Measurements from ENCODE around the gene RBM44. TPM values are rescaled to one million over a fixed set of nuclear protein-coding genes. Genes with fewer than 3 reads are reported as not detected.

The RBM44 gene
- polyA plus RNA-seq, 1 experiment: 0.05 TPM

- ChIA-PET CTCF (interaction anchor here (0.7 kb wide), 1 partner anchor 462 kb away, joined by 3 read pairs; no protein-coding TSS in a partner anchor), POLR2A (no interaction called here)
- DNase-seq (ENCODE audit: low read depth): no peak
- no peak for TF ChIP-seq CTCF (IDR thresholded peaks at IDR 0.05; ENCODE audit: insufficient read depth, low read depth, low read length)
- Histone ChIP-seq H3K36me3 (ENCODE audit: control insufficient read depth, insufficient read depth, low read length) (no peaks in the 10 kb centered on the region), H3K27me3 (ENCODE audit: control insufficient read depth, insufficient read depth, low read length) (peaks cover 2% of the 10 kb centered on the region; the same call in 1 of the 2 replicates), H3K4me3 (ENCODE audit: low read depth, low read length) (no peak overlapping the region)
Measured at GRCh38 chr2:237801466-237801865, 2.9 kb downstream of the RBM44 start.

GRCh38 chr2:237806334-237806733 lies 7.8 kb downstream of the RBM44 start:
- Histone ChIP-seq H3K4me3 (ENCODE audit: low read depth, low read length) (no peak overlapping the region), H3K36me3 (ENCODE audit: control insufficient read depth, insufficient read depth, low read length) (no peaks in the 10 kb centered on the region), H3K27me3 (ENCODE audit: control insufficient read depth, insufficient read depth, low read length) (peaks cover 11% of the 10 kb centered on the region)
- TF ChIP-seq CTCF (IDR thresholded peaks at IDR 0.05; ENCODE audit: insufficient read depth, low read depth, low read length): no peak
- ChIA-PET POLR2A (no interaction called here), CTCF (no interaction called here)
- no peak for DNase-seq (ENCODE audit: low read depth)

- ChIA-PET CTCF (no interaction called here), POLR2A (no interaction called here)
- Histone ChIP-seq H3K27me3 (ENCODE audit: control insufficient read depth, insufficient read depth, low read length) (peaks cover 8% of the 10 kb centered on the region), H3K4me3 (ENCODE audit: low read depth, low read length) (no peak overlapping the region), H3K36me3 (ENCODE audit: control insufficient read depth, insufficient read depth, low read length) (no peaks in the 10 kb centered on the region)
- no peak for DNase-seq (ENCODE audit: low read depth)
- TF ChIP-seq CTCF (IDR thresholded peaks at IDR 0.05; ENCODE audit: insufficient read depth, low read depth, low read length): no peak
Measured at GRCh38 chr2:237815637-237816036, 17.1 kb downstream of the RBM44 start.

- TF ChIP-seq CTCF (IDR thresholded peaks at IDR 0.05; ENCODE audit: insufficient read depth, low read depth, low read length): no peak
- no peaks in the 10 kb centered on the region for H3K36me3 ChIP-seq (ENCODE audit: control insufficient read depth, insufficient read depth, low read length)
- ChIA-PET POLR2A (no interaction called here), CTCF (no interaction called here)
- H3K27me3 ChIP-seq (ENCODE audit: control insufficient read depth, insufficient read depth, low read length): peaks cover 5% of the 10 kb centered on the region
- no peak overlapping the region for H3K4me3 ChIP-seq (ENCODE audit: low read depth, low read length)
- no peak for DNase-seq (ENCODE audit: low read depth)
Measured at GRCh38 chr2:237816531-237816930, 18.0 kb downstream of the RBM44 start.

- ChIA-PET CTCF (no interaction called here), POLR2A (no interaction called here)
- peaks cover 5% of the 10 kb centered on the region for H3K27me3 ChIP-seq (ENCODE audit: control insufficient read depth, insufficient read depth, low read length)
- DNase-seq (ENCODE audit: low read depth): peak; percentile 72
- no peak for TF ChIP-seq CTCF (IDR thresholded peaks at IDR 0.05; ENCODE audit: insufficient read depth, low read depth, low read length)
- H3K4me3 ChIP-seq (ENCODE audit: low read depth, low read length): no peak overlapping the region
- no peaks in the 10 kb centered on the region for H3K36me3 ChIP-seq (ENCODE audit: control insufficient read depth, insufficient read depth, low read length)
Measured at GRCh38 chr2:237818066-237818473, 19.5 kb downstream of the RBM44 start.

All from BJ (cell line).